Gastroesophageal sphincter (tissue), 3 donors: ENCODE results near the gene PARN.

ENCODE experiments used
- CTCF ChIP-seq, 4 experiments: fragments of 200-600 bp in 2 of 4; fragments of 450-650 bp in 2 of 4; sonication (generic) in 1 of 4; IDR thresholded peaks; one replicate each; pipeline ENCODE4 v1.5.1; 2017 to 2019; ENCODE audit warnings: antibody characterized with exemption in 4 of 4, mild to moderate bottlenecking in 2 of 4, moderate library complexity in 2 of 4
- EP300 ChIP-seq: sonication (generic); formaldehyde crosslinking; IDR thresholded peaks from one replicate; pipeline ENCODE4 v1.6.1; 2017; ENCODE audit warnings: antibody characterized with exemption, mild to moderate bottlenecking
- POLR2A ChIP-seq, 2 donors: fragments of 450-650 bp; IDR thresholded peaks; one replicate each; pipeline ENCODE4 v1.6.1; 2017; ENCODE audit warnings: antibody characterized with exemption in 2 of 2, mild to moderate bottlenecking in 2 of 2, moderate library complexity in 1 of 2

GRCh38 chr16:14609716-14610115 is 20.3 kb downstream of the PARN start:
- TF ChIP-seq POLR2A (IDR thresholded peaks at IDR 0.05) (no peak), CTCF (IDR thresholded peaks at IDR 0.05) (no peak), EP300 (no peak)
